Breast epithelium (tissue), 3 donors: Measurements from ENCODE around the gene MLXIP.

ENCODE experiments used
- CTCF ChIP-seq, 3 donors: fragments of 450-650 bp; IDR thresholded peaks; one replicate each; pipeline ENCODE4 v1.5.1; 2016 to 2017; ENCODE audit warnings: antibody characterized with exemption in 3 of 3, mild to moderate bottlenecking in 3 of 3, moderate library complexity in 3 of 3
- POLR2A ChIP-seq: fragments of 450-650 bp; IDR thresholded peaks from one replicate; pipeline ENCODE4 v1.6.1; 2016; ENCODE audit warnings: antibody characterized with exemption, mild to moderate bottlenecking, moderate library complexity
- POLR2AphosphoS5 ChIP-seq, 3 donors: sonication (generic); formaldehyde crosslinking; IDR thresholded peaks; one replicate each; pipeline ENCODE4 v1.6.1; 2017; ENCODE audit warnings: antibody characterized with exemption in 3 of 3

GRCh38 chr12:122054842-122055520, 23.6 kb upstream of the MLXIP start:
- TF ChIP-seq CTCF (IDR thresholded peaks at IDR 0.05), result no peak
- no peak for TF ChIP-seq POLR2A
- no peak for TF ChIP-seq POLR2AphosphoS5 (IDR thresholded peaks at IDR 0.05)
